Brain microvascular endothelial cell (primary cell): ENCODE data around the gene UCKL1.

Experiments
- DNase-seq: peaks from one replicate; pipeline ENCODE4 v3.0.0-alpha.2; 2020
- H3K27ac ChIP-seq: fragments of 250-450 bp; sonication (Bioruptor Pico); 2 replicates; pipeline ENCODE4 v1.5.1; 2020; ENCODE audit warnings: mild to moderate bottlenecking, moderate library complexity
- H3K27me3 ChIP-seq: fragments of 250-450 bp; sonication (Bioruptor Pico); replicated peaks from 2 replicates; pipeline ENCODE4 v1.5.1; 2020; ENCODE audit warnings: mild to moderate bottlenecking
- H3K36me3 ChIP-seq: fragments of 250-450 bp; sonication (Bioruptor Pico); replicated peaks from 2 replicates; pipeline ENCODE4 v1.5.1; 2020; ENCODE audit warnings: mild to moderate bottlenecking
- H3K4me3 ChIP-seq: 2 replicates; pipeline ENCODE4 v1.5.1; 2011; ENCODE audit warnings: low read depth, mild to moderate bottlenecking, control low read depth, low read length, moderate library complexity
- CTCF ChIP-seq: IDR thresholded peaks from 2 replicates; pipeline ENCODE4 v1.5.1; 2011; ENCODE audit warnings: low read depth, mild to moderate bottlenecking, moderate library complexity, low read length, control low read depth, inconsistent platforms; ENCODE audit errors: missing control alignments
- in situ Hi-C: cut with HindIII; loops from 2 replicates; pipeline ENCODE4 v1.10.0; 2017; ENCODE audit warnings: low sequenced_read_pairs, low pct_ligation_motif_present

UCKL1 gene

GRCh38 chr20:63955827-63956663, at the start of gene UCKL1:
Gene UCKL1 (minus strand): TSS chr20:63956416. CDS start chr20:63956372, 44 bp downstream.
- peak; percentile 79 for DNase-seq
- no peaks in the 10 kb centered on the region for H3K27me3 ChIP-seq
- no peak for TF ChIP-seq CTCF
- H3K4me3 ChIP-seq, result peak within 1 kb of the TSS; percentile 88
- peak within 1 kb of the TSS; percentile 57 for H3K27ac ChIP-seq
- in situ Hi-C loops, result no loop called here
- peaks cover 9% of the 10 kb centered on the region for H3K36me3 ChIP-seq

GRCh38 chr20:64005394-64005793, 49.2 kb upstream of the UCKL1 start:
- in situ Hi-C loops, result no loop called here
- Histone ChIP-seq H3K4me3 (no peak overlapping the region), H3K36me3 (peaks cover 67% of the 10 kb centered on the region), H3K27ac (no peak overlapping the region), H3K27me3 (no peaks in the 10 kb centered on the region)
- TF ChIP-seq CTCF, result no peak
- no peak for DNase-seq

- TF ChIP-seq CTCF, result no peak
- Histone ChIP-seq H3K27ac (no peak overlapping the region), H3K27me3 (no peaks in the 10 kb centered on the region), H3K36me3 (peaks cover 65% of the 10 kb centered on the region), H3K4me3 (no peak overlapping the region)
- in situ Hi-C loops, result no loop called here
- no peak for DNase-seq
Measured at GRCh38 chr20:64003960-64004725, 47.9 kb upstream of the UCKL1 start.

GRCh38 chr20:64001607-64002011, 45.4 kb upstream of the UCKL1 start:
- H3K4me3 ChIP-seq, result no peak overlapping the region
- in situ Hi-C loops, result no loop called here
- no peak for DNase-seq
- H3K36me3 ChIP-seq, result peaks cover 62% of the 10 kb centered on the region
- no peak overlapping the region for H3K27ac ChIP-seq
- no peak for TF ChIP-seq CTCF
- H3K27me3 ChIP-seq, result no peaks in the 10 kb centered on the region

- peaks cover 66% of the 10 kb centered on the region for H3K36me3 ChIP-seq
- TF ChIP-seq CTCF, result no peak
- no peaks in the 10 kb centered on the region for H3K27me3 ChIP-seq
- H3K4me3 ChIP-seq, result no peak overlapping the region
- H3K27ac ChIP-seq, result no peak overlapping the region
- DNase-seq, result no peak
- in situ Hi-C loops, result no loop called here
Measured at GRCh38 chr20:64000906-64001305, 44.7 kb upstream of the UCKL1 start.
